ENCODE data around the gene KPRP. TPM values are rescaled to one million over a fixed set of nuclear protein-coding genes. Genes with fewer than 3 reads are reported as not detected.

The KPRP gene
- total RNA-seq, 1 donor from 2014 or later: not detected

- DNase-seq: no peak
Observed at GRCh38 chr1:152776361-152776760, 18.5 kb downstream of the KPRP start.

GRCh38 chr1:152777510-152778137 lies 19.8 kb downstream of the KPRP start:
- peak; percentile 5 for DNase-seq

- no peak for DNase-seq
Observed at GRCh38 chr1:152783095-152783494, 25.3 kb downstream of the KPRP start.

GRCh38 chr1:152786077-152786476 lies 28.3 kb downstream of the KPRP start, which contains the start of gene LCE1E:
Gene LCE1E, plus strand, starts transcription at chr1:152786257. Its CDS starts 1,043 bp downstream, at chr1:152787300.
- DNase-seq: no peak

GRCh38 chr1:152795686-152796085 lies 37.9 kb downstream of the KPRP start:
- no peak for DNase-seq

- DNase-seq: no peak
Observed at GRCh38 chr1:152796421-152796820, 38.6 kb downstream of the KPRP start, which contains the start of gene LCE1D. Gene LCE1D, plus strand, starts transcription at chr1:152796721. Its CDS starts 1,074 bp downstream, at chr1:152797795.

GRCh38 chr1:152801333-152801732 lies 43.5 kb downstream of the KPRP start:
- DNase-seq: no peak

- DNase-seq: no peak
Observed at GRCh38 chr1:152806576-152806975, 48.8 kb downstream of the KPRP start, which contains the start of gene LCE1C. Gene LCE1C, minus strand, starts transcription at chr1:152806651. Its CDS starts 1,173 bp downstream, at chr1:152805478.

- DNase-seq: no peak
Observed at GRCh38 chr1:152811050-152811449, 53.2 kb downstream of the KPRP start.

Other genes starting within 250 kb of the KPRP start
- not detected in 2 replicates for gene LCE5A, start 247.2 kb upstream of the KPRP start, total RNA-seq
- gene CRCT1, start 243.5 kb upstream of the KPRP start, total RNA-seq: not detected in 2 replicates
- gene LCE3E, start 191.2 kb upstream of the KPRP start, total RNA-seq: not detected in 2 replicates
- not detected in 2 replicates for gene LCE3D, start 177.5 kb upstream of the KPRP start, total RNA-seq
- not detected in 2 replicates for gene LCE3C, start 157.8 kb upstream of the KPRP start, total RNA-seq
- gene LCE3B, start 144.2 kb upstream of the KPRP start, total RNA-seq: not detected in 2 replicates
- not detected in 2 replicates for gene LCE3A, start 134.9 kb upstream of the KPRP start, total RNA-seq
- not detected in 2 replicates for gene LCE2D, start 94.6 kb upstream of the KPRP start, total RNA-seq
- gene LCE2C, start 82.7 kb upstream of the KPRP start, total RNA-seq: not detected in 2 replicates
- gene LCE2B, start 71.9 kb upstream of the KPRP start, total RNA-seq: not detected in 2 replicates
- not detected in 2 replicates for gene LCE2A, start 59.7 kb upstream of the KPRP start, total RNA-seq
- not detected in 2 replicates for gene LCE4A, start 49.9 kb upstream of the KPRP start, total RNA-seq
- gene LCE1F, start 17.1 kb downstream of the KPRP start, total RNA-seq: not detected in 2 replicates
- gene LCE1E, start 28.2 kb downstream of the KPRP start, total RNA-seq: not detected in 2 replicates
- not detected in 2 replicates for gene LCE1D, start 38.7 kb downstream of the KPRP start, total RNA-seq
- not detected in 2 replicates for gene LCE1C, start 48.6 kb downstream of the KPRP start, total RNA-seq
- gene LCE1B, start 53.9 kb downstream of the KPRP start, total RNA-seq: not detected in 2 replicates
- gene LCE1A, start 69.4 kb downstream of the KPRP start, total RNA-seq: not detected in 2 replicates
- gene LCE6A, start 84.8 kb downstream of the KPRP start, total RNA-seq: not detected in 2 replicates
- gene LCE7A, start 102.0 kb downstream of the KPRP start, total RNA-seq: not detected in 2 replicates
- gene SMCP, start 120.3 kb downstream of the KPRP start, total RNA-seq: not detected in 2 replicates
- gene IVL, start 150.5 kb downstream of the KPRP start, total RNA-seq: not detected in 2 replicates
- not detected in 2 replicates for gene SPRR5, start 189.2 kb downstream of the KPRP start, total RNA-seq
- gene SPRR4, start 212.6 kb downstream of the KPRP start, total RNA-seq: not detected in 2 replicates
- not detected in 2 replicates for gene SPRR1A, start 226.1 kb downstream of the KPRP start, total RNA-seq
- not detected in 2 replicates for gene SPRR3, start 243.7 kb downstream of the KPRP start, total RNA-seq

All from dermis blood vessel endothelial cell (primary cell).